PFSK-1 (cell line): ENCODE results near the gene TMEM52.

Experiments
- FOXP2 ChIP-seq: optimal IDR thresholded peaks from 2 replicates; pipeline ENCODE3; 2011; ENCODE audit warnings: borderline replicate concordance, control low read depth, inconsistent platforms; ENCODE audit not compliant: insufficient read depth; ENCODE audit errors: extremely low read length, extremely low read depth
- POLR2AphosphoS5 ChIP-seq: IDR thresholded peaks from 2 replicates; pipeline ENCODE4 v1.6.1; 2012; ENCODE audit warnings: low read depth, mild to moderate bottlenecking, control low read depth, low read length, moderate library complexity
- SIN3A ChIP-seq: IDR thresholded peaks from 2 replicates; pipeline ENCODE4 v1.6.1; 2012; ENCODE audit warnings: mild to moderate bottlenecking, low read length, moderate library complexity, borderline replicate concordance; ENCODE audit not compliant: insufficient read depth
- TAF1 ChIP-seq: IDR thresholded peaks from 2 replicates; pipeline ENCODE4 v1.6.1; 2012; ENCODE audit warnings: low read length, control low read depth, borderline replicate concordance; ENCODE audit not compliant: insufficient read depth

DNA sequence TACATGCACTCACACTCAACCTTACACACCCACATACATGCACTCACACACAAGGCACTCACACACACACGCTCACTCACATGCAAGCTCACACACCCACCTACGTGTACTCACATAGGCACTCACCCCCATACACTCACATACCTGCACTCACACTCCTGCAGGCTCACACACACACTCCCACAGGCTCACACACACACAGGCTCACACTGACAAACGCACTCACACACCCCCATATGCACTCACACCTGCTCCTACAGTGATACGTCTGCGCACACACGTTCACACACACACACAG lies 19.1 kb upstream of the TMEM52 start:
- TF ChIP-seq SIN3A (no peak), POLR2AphosphoS5 (no peak), TAF1 (no peak), FOXP2 (no peak)
